ENCODE measurements around the gene PLCL2. TPM values are rescaled to one million over a fixed set of nuclear protein-coding genes. Genes with fewer than 3 reads are reported as not detected.
A peak's percentile ranks its signal among the peaks of the same experiment; 100 is the strongest.

Gene PLCL2
- polyA plus RNA-seq (2013) = 5.8 and 5.9 TPM in 2 replicates

DNA sequence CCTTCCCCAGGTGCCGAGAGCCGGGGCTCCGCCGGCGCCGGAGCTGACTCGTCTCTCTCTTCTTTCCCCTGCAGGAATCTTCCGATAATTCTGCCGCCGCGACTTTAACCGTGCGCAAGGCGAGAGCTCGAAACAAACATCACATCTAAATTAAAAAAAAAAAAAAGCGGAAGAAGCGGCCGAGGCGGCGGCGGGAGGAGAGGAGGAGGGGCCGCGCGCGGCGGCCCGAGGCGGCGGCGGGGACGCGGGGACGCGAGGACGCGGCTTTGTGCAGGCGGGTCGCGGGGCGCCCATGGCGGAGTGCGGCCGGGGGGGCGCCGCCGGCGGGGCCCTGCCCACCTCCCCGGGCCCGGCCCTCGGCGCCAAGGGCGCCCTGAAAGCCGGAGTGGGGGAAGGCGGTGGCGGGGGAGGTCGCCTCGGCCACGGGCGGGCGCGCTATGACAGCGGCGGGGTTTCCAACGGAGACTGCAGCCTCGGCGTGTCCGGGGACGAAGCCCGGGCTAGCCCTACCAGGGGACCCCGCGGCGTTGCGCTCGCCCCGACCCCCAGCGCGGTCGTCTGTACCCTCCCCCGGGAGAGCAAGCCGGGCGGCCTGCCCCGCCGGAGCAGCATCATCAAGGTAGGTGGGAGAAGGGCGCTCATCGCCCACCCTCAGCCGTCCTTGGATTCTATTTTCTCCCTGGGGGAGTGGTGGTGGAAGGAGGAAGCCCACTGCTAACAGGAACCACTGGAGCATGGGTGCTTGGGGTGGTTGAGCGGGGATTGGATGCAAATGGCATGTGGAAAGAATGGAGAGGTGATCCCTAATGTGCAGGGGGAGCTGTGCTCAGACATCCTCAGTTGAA, at the start of gene PLCL2:
PLCL2 (plus strand) TSS at position 208 of the 845 bp plus-strand sequence; CDS start at position 293, 85 bp downstream.
- no CpG with 5 or more reads among the region's 87 CpGs for WGBS (ENCODE audit: extremely low coverage, insufficient coverage, insufficient read length)
- Histone ChIP-seq H3K27ac (ENCODE audit: low read depth, low read length) (no peak within 1 kb of the TSS), H3K79me2 (ENCODE audit: control insufficient read depth, insufficient read depth, low read length, poor library complexity) (peaks cover 2% of the 10 kb centered on the region), H3K36me3 (ENCODE audit: control insufficient read depth in 1 of 2, insufficient read depth in 2 of 2, low read length in 2 of 2) (no peaks in the 10 kb centered on the region), H2BK120ac (ENCODE audit: insufficient read depth, low read length, poor library complexity) (peak within 1 kb of the TSS; percentile 79), H3K14ac (ENCODE audit: low read length) (peak within 1 kb of the TSS; percentile 59), H3K27me3 (ENCODE audit: insufficient read depth, low read length) (no peaks in the 10 kb centered on the region), H4K91ac (ENCODE audit: low read depth, low read length) (peak within 1 kb of the TSS; percentile 60), H3K18ac (ENCODE audit: low read length) (peak within 1 kb of the TSS; percentile 52), H3K23ac (ENCODE audit: low read length) (no peak within 1 kb of the TSS), H2BK12ac (ENCODE audit: low read length) (peak within 1 kb of the TSS; percentile 25), H2AK5ac (ENCODE audit: low read length) (peak within 1 kb of the TSS; percentile 1), H3K9ac (ENCODE audit: low read length) (peak within 1 kb of the TSS; percentile 55), H4K8ac (ENCODE audit: low read depth, low read length) (peak within 1 kb of the TSS; percentile 79), H3K4me1 (ENCODE audit: control insufficient read depth in 1 of 2, insufficient read depth in 2 of 2, low read length in 2 of 2) (peaks cover 6 to 13% of the 10 kb centered on the region in 2 experiments), H3K9me3 (ENCODE audit: insufficient read depth, low read depth, low read length) (no peaks in the 10 kb centered on the region), H2BK5ac (ENCODE audit: low read depth, low read length, poor library complexity) (no peak within 1 kb of the TSS), H3K4me2 (ENCODE audit: low read length) (peak within 1 kb of the TSS; percentile 78), H3K79me1 (ENCODE audit: low read length) (peaks cover 13% of the 10 kb centered on the region), H3K4me3 (ENCODE audit: low read depth, low read length) (peak within 1 kb of the TSS; percentile 83), H4K12ac (ENCODE audit: low read depth, low read length) (peak within 1 kb of the TSS; percentile 60), H3K4ac (ENCODE audit: low read depth, low read length) (no peak within 1 kb of the TSS), H2AFZ (ENCODE audit: insufficient read depth, low read length, poor library complexity) (peak within 1 kb of the TSS; percentile 66)
- peak; percentile 24 to 59 for DNase-seq

DNA sequence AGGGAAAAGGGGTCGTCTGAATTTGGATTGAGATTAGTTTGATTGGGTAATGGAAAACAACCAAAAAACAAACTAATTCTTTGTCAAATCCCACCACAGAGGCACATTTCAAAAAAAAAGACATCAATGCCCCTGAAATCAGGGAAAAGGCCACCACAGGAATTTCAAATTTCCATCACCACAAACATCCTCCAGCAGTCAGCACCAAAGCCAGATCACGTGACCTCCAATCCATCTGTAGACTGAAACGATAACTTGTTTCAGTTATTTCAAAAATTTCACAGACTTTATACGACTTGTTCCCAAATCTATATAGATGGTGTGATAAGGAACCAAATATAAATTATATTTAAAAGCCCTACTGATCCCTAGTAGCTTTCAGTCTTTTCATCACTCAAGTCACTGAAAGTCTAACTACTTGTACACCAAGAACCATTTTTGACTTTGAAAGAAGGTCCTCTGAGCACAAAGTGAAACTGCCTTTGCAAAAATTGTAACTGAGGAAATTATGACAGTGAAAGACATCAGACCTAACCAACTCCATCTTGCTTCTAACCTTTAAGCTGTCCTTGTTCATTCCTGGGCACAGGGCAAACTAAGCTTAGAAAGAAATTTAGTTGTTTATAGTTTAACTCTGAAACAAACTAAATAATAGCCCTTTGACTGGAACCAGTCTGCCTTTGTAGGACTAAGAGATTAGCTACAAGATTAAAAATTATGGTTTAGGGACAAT, 48.1 kb upstream of the PLCL2 start:
- no peak overlapping the region for H2BK120ac ChIP-seq (ENCODE audit: insufficient read depth, low read length, poor library complexity)
- H3K79me2 ChIP-seq (ENCODE audit: control insufficient read depth, insufficient read depth, low read length, poor library complexity) = peaks cover 2% of the 10 kb centered on the region
- H4K91ac ChIP-seq (ENCODE audit: low read depth, low read length) = no peak overlapping the region
- no peak overlapping the region for H3K9ac ChIP-seq (ENCODE audit: low read length)
- H3K14ac ChIP-seq (ENCODE audit: low read length) = no peak overlapping the region
- no peak overlapping the region for H3K4ac ChIP-seq (ENCODE audit: low read depth, low read length)
- no peak overlapping the region for H2BK5ac ChIP-seq (ENCODE audit: low read depth, low read length, poor library complexity)
- H3K4me2 ChIP-seq (ENCODE audit: low read length) = no peak overlapping the region
- H3K23ac ChIP-seq (ENCODE audit: low read length) = no peak overlapping the region
- peaks cover 7 to 9% of the 10 kb centered on the region in 2 experiments for H3K4me1 ChIP-seq (ENCODE audit: control insufficient read depth in 1 of 2, insufficient read depth in 2 of 2, low read length in 2 of 2)
- no peaks in the 10 kb centered on the region for H3K27me3 ChIP-seq (ENCODE audit: insufficient read depth, low read length)
- no peak overlapping the region for H3K4me3 ChIP-seq (ENCODE audit: low read depth, low read length)
- no peak overlapping the region for H2BK12ac ChIP-seq (ENCODE audit: low read length)
- no peak overlapping the region for H2AFZ ChIP-seq (ENCODE audit: insufficient read depth, low read length, poor library complexity)
- no peak for DNase-seq
- H4K8ac ChIP-seq (ENCODE audit: low read depth, low read length) = no peak overlapping the region
- H2AK5ac ChIP-seq (ENCODE audit: low read length) = no peak overlapping the region
- H4K12ac ChIP-seq (ENCODE audit: low read depth, low read length) = no peak overlapping the region
- H3K9me3 ChIP-seq (ENCODE audit: insufficient read depth, low read depth, low read length) = no peaks in the 10 kb centered on the region
- H3K36me3 ChIP-seq (ENCODE audit: control insufficient read depth in 1 of 2, insufficient read depth in 2 of 2, low read length in 2 of 2) = no peaks in the 10 kb centered on the region
- peaks cover 6% of the 10 kb centered on the region for H3K79me1 ChIP-seq (ENCODE audit: low read length)
- H3K18ac ChIP-seq (ENCODE audit: low read length) = no peak overlapping the region
- WGBS (ENCODE audit: extremely low coverage, insufficient coverage, insufficient read length) = 100% methylated on average over 1 of the region's 4 CpGs
- no peak overlapping the region for H3K27ac ChIP-seq (ENCODE audit: low read depth, low read length)

DNA sequence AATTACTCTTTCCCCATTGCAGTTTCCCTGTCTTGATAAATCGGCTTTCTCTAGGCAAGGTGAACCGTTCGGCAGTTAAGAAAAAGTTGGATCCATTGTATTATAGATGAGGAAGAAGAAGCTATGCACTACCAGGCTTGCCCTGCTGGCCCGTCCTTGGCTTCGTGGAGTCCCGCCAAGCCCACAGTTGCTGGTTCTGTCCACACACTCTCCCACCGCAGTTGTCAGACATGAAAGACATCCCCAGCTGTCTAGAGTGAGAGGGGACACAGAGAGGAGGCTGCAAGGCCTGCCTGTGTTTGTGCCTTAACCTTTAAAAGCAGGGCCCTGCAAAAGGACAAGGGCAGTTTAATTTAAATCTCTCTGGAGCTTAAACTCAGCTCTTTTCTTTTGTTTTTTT, 47.2 kb upstream of the PLCL2 start:
- Histone ChIP-seq H3K36me3 (ENCODE audit: control insufficient read depth in 1 of 2, insufficient read depth in 2 of 2, low read length in 2 of 2) (no peaks in the 10 kb centered on the region), H3K79me1 (ENCODE audit: low read length) (peaks cover 6% of the 10 kb centered on the region), H2BK12ac (ENCODE audit: low read length) (peak overlapping the region; percentile 84), H3K9me3 (ENCODE audit: insufficient read depth, low read depth, low read length) (no peaks in the 10 kb centered on the region), H2AK5ac (ENCODE audit: low read length) (no peak overlapping the region), H3K14ac (ENCODE audit: low read length) (peak overlapping the region; percentile 82), H3K4me2 (ENCODE audit: low read length) (peak overlapping the region; percentile 39), H3K18ac (ENCODE audit: low read length) (peak overlapping the region; percentile 76), H3K27ac (ENCODE audit: low read depth, low read length) (peak overlapping the region; percentile 25), H3K4ac (ENCODE audit: low read depth, low read length) (peak overlapping the region; percentile 27), H3K4me1 (ENCODE audit: control insufficient read depth in 1 of 2, insufficient read depth in 2 of 2, low read length in 2 of 2) (peaks cover 7 to 9% of the 10 kb centered on the region in 2 experiments), H4K8ac (ENCODE audit: low read depth, low read length) (peak overlapping the region; percentile 43), H2BK5ac (ENCODE audit: low read depth, low read length, poor library complexity) (peak overlapping the region; percentile 77), H3K79me2 (ENCODE audit: control insufficient read depth, insufficient read depth, low read length, poor library complexity) (peaks cover 2% of the 10 kb centered on the region), H2BK120ac (ENCODE audit: insufficient read depth, low read length, poor library complexity) (peak overlapping the region; percentile 85), H3K23ac (ENCODE audit: low read length) (no peak overlapping the region), H3K27me3 (ENCODE audit: insufficient read depth, low read length) (no peaks in the 10 kb centered on the region), H2AFZ (ENCODE audit: insufficient read depth, low read length, poor library complexity) (no peak overlapping the region), H4K91ac (ENCODE audit: low read depth, low read length) (peak overlapping the region; percentile 87), H3K4me3 (ENCODE audit: low read depth, low read length) (no peak overlapping the region), H3K9ac (ENCODE audit: low read length) (no peak overlapping the region), H4K12ac (ENCODE audit: low read depth, low read length) (no peak overlapping the region)
- no peak for DNase-seq
- WGBS (ENCODE audit: extremely low coverage, insufficient coverage, insufficient read length) = no CpG with 5 or more reads among the region's 7 CpGs

DNA sequence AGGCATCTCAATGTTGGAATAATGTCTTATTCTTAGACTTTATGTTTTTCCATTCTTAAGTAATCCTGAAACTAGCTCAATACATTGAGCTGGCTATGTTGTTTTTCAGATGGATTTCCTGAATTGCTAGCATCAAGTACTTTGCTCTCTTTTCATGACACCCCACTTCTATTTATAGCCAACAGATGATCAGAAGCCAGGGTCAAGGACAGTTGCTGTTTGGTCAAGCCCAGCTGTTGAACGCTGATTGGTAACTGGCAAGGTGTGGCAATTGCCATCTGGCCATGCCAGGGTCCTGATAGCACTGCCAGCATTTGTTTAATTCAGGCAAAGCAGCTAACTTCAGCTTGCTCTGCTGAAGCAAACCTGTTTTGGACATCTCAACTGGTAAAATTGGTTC, 46.2 kb upstream of the PLCL2 start:
- Histone ChIP-seq H3K36me3 (ENCODE audit: control insufficient read depth in 1 of 2, insufficient read depth in 2 of 2, low read length in 2 of 2) (no peaks in the 10 kb centered on the region), H3K79me1 (ENCODE audit: low read length) (peaks cover 6% of the 10 kb centered on the region), H3K18ac (ENCODE audit: low read length) (no peak overlapping the region), H4K12ac (ENCODE audit: low read depth, low read length) (no peak overlapping the region), H3K14ac (ENCODE audit: low read length) (no peak overlapping the region), H2AK5ac (ENCODE audit: low read length) (no peak overlapping the region), H2AFZ (ENCODE audit: insufficient read depth, low read length, poor library complexity) (no peak overlapping the region), H2BK12ac (ENCODE audit: low read length) (peak overlapping the region; percentile 52), H2BK120ac (ENCODE audit: insufficient read depth, low read length, poor library complexity) (peak overlapping the region; percentile 50), H3K4me2 (ENCODE audit: low read length) (no peak overlapping the region), H3K79me2 (ENCODE audit: control insufficient read depth, insufficient read depth, low read length, poor library complexity) (peaks cover 2% of the 10 kb centered on the region), H4K8ac (ENCODE audit: low read depth, low read length) (peak overlapping the region; percentile 62), H3K9ac (ENCODE audit: low read length) (no peak overlapping the region), H4K91ac (ENCODE audit: low read depth, low read length) (no peak overlapping the region), H3K4me3 (ENCODE audit: low read depth, low read length) (no peak overlapping the region), H3K4me1 (ENCODE audit: control insufficient read depth in 1 of 2, insufficient read depth in 2 of 2, low read length in 2 of 2) (peaks cover 7 to 9% of the 10 kb centered on the region in 2 experiments), H3K9me3 (ENCODE audit: insufficient read depth, low read depth, low read length) (no peaks in the 10 kb centered on the region), H3K23ac (ENCODE audit: low read length) (peak overlapping the region; percentile 100), H3K27me3 (ENCODE audit: insufficient read depth, low read length) (no peaks in the 10 kb centered on the region), H3K27ac (ENCODE audit: low read depth, low read length) (no peak overlapping the region), H2BK5ac (ENCODE audit: low read depth, low read length, poor library complexity) (no peak overlapping the region), H3K4ac (ENCODE audit: low read depth, low read length) (no peak overlapping the region)
- no peak for DNase-seq
- no CpG with 5 or more reads among the region's 1 CpG for WGBS (ENCODE audit: extremely low coverage, insufficient coverage, insufficient read length)
